NCI-H1436 (cell line): ENCODE results near the gene MUSTN1.

Experiments used
- DNase-seq: peaks from one replicate; lab custom pipeline; 2025; lab: John Stamatoyannopoulos, UW

Gene MUSTN1

DNA sequence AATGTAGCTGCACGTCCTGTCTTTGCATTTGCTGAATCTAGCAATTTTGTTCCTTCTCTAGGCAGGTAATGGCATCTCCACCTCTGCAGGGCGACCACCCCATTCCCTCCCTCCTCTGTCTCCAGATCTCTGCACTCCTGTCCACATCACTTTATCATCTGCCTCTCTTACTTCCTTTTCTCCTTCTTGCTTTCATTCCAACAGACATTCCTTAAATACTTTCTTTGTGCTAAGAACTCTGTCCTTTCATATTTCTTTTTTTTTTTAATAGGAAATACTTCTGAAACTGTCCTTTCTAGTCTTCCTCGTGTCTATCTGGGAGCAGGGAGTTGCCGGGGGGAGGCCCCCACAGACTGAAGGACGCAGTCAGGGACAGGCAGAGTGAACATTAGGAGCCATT, 33.0 kb downstream of the MUSTN1 start:
- no peak for DNase-seq

DNA sequence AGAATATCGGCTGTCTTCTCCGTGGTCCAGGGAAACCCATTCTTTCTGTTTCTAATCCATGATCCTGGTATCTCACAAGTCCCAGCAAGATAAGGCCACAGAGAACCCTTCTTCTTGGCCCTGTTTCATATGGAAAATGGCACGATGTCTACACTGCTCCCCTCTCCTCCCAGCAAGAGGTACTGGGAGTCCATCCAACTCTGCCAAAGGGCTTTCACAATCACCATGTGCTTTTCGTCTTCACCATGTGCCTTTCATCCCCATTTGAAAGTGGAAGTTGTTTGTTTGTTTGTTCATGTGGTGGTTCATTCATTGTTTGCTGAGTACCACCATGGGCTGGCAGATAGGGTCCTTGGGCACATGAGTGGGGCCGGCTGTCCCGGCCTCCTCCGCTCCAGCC, 34.7 kb downstream of the MUSTN1 start:
- no peak for DNase-seq

DNA sequence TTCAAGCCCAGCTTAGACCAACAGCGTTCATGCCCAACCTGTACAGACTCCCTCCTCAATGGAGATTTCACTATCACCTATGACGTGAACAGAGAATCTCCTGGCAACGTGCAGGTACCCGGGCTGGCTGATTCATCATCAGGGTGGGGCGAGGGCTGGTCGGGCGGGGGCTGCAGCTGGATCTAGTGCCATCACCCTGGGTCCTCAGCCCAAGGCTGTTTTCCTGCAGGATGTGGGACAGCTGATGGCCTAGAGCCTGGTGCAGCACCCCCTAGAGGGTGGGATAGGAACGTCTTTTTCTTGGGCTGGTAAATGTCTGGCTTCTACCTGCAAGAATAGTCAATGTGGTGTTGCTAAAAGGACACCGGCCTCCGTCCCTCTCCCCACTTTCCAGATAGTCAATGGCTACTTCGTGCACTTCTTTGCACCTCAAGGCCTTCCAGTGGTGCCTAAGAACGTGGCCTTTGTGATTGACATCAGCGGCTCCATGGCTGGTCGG, 35.8 kb downstream of the MUSTN1 start:
- no peak for DNase-seq

DNA sequence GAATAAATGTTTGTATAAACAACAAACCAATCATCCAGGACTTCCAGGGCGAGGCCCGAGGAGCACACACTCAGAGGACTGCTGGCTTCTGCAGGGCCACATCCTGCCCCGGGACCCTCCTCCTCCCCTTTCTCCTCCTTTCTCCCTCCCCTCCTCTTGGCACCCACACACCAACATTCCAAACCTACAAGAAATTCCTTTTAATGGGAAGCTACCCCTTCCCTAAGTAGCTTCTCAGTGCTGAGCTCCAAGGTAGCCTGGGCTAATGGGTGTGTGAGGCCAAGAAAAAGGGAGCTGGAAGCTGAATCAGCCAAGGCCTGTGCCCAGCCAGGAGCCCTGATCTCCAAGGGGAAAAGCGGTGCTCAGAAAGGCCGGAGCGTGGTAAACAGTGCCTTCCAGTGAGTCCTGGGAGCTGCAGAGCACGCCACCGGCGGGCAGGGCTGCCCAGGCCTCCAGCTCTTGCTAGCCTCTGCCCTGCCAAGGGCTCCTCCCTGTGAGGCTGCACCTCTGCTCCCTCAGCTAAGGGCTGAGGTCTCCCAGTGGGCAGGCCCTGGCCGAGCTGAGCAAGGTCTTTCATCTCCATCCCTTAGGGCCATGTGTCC, 36.3 kb downstream of the MUSTN1 start:
- DNase-seq, result no peak

DNA sequence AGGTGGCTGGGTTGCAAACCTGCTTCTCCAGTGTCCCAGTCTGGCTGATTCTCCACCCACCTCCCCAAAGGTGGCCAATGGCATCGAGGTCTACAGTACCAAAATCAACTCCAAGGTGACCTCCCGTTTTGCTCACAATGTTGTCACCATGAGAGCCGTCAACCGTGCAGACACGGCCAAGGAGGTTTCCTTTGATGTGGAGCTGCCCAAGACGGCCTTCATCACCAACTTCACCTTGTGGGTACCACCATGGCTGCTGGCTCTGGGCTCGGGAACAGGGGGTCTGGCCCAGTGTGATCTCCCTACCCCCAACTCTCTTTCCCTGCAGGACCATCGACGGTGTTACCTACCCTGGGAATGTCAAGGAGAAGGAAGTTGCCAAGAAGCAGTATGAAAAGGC, 38.4 kb downstream of the MUSTN1 start:
- DNase-seq, result no peak

DNA sequence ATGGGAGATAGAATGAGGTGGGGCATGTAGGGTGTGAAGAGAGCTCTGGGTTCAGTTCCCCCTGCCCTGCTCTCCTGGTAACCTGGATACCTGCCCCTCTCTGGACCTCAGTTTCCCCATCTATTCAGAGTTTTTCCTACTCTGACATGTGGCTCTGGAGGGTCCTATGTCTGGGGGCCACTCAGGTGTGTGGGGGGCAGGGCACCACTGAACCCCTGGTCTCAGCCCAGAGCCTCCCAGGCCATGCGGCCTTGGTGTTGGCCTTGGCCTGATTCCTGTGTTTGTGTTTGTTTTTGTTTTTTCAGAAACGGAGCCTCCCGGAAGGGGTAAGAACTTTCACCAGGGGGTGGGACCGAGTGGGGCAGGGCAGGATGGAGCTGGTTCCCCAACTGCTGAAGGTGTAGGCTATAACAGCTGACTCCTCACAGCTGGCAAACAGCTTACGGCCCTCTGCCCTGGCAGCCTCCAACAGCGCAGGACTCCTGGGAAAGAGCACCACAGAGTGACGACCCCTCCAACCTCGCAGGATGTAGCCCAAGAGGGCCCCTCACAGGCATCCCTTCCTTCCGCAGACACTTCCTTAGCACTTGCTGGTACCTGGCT, 39.4 kb downstream of the MUSTN1 start:
- no peak for DNase-seq

DNA sequence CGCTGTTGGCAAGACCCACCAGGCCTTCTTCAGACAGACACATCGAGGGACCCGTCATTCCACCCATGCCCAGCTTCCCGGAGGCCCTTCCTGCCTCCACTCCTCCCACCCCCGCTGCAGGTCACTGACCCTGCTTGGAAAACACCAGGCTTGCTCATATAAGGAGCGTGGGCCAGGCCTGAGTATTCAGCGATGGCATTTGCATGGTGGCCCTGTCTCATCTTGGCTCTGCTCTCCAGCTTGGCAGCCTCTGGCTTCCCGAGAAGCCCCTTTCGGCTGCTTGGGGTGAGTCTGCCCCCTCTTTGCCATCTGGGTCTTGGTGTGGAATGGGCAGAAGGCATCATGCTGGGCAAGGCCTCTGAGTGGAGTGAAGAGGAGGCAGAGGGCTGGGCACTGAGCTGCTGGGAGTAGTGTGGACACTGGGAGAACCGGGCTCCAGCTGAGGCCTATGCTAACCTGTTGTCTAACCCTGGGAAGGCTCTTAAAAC, 40.2 kb downstream of the MUSTN1 start, which contains the start of gene ITIH3:
ITIH3 (plus strand) TSS at position 185 of the 488 bp plus-strand sequence; CDS start at position 193, 8 bp downstream.
- no peak for DNase-seq

DNA sequence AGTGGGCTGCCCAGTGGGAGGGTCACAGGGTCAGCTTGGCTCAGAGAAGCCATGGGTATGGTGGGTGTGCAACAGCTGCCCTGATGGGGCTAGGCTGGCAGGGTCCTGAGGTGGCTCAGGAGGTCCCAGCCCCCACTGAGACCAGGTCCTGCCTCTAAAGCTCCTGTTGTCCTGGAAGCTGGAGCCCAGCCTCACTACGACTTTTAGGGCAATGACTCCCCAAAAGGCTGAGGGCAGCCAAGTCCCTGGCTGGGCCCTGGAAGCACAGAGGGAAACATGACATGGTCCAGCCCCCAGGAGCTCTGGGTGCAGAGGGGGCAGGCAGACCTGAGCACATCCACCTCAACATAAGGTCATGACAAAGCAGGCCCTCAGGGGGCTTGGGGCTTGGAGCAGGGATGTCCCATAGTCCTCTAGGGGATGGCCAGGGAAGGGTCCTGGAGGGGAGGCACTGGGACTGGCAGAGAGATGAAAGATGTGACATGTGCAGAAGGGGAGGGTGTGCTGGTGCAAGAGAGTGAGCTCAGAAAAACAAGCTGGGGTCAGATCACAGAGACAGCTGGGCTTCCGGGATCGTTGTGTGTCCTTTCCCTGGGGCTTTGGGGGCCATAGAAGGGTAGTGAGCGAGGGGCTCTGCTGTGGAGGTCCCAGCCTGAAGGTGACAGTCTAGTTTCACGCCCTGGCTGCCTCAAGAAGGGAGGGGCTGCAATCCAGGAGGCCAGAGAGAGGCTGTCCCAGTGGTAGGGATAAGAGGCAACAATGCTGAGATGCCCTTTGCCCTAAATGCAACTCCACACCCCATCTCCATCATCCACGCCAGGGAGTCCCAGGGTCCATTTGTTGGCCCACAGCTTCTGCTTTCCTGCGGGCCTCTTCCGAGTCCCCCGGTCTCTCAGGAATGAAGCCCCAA, 40.9 kb downstream of the MUSTN1 start:
- no peak for DNase-seq

DNA sequence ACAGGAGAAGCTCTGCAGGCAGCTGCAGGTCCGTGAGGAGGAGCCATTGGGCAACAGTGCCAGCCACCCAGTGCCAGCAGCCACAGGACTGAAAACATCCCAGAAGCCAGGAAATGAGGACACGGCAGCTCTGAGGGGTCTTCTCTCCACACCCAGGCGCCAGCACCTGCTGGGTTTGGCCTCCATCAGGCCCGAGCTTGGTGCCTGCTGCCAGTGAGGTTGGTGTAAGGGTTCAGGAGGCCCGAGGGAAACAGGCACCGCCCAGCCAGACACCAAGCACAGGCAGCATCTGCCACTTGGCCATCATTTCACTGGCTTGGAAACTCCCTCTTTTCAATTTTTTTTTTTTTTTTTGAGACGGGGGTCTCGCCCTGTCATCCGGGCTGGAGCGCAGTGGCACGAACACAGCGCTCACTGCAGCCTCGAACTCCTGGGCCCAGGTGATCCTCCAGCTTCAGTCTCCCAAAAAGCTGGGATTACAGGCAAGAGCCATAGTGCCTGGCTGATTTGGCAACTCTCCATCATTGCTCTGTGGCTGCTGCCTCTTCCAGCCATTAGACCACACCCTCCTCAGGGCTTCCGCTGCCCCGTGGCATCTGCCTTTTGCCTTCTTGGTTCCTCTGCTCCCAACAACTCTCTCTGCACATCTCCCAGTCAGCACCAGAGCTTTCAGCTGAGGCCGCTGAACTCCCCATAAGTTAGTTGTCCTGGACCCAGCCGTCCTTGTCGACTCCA, 41.7 kb downstream of the MUSTN1 start:
- DNase-seq, result no peak

DNA sequence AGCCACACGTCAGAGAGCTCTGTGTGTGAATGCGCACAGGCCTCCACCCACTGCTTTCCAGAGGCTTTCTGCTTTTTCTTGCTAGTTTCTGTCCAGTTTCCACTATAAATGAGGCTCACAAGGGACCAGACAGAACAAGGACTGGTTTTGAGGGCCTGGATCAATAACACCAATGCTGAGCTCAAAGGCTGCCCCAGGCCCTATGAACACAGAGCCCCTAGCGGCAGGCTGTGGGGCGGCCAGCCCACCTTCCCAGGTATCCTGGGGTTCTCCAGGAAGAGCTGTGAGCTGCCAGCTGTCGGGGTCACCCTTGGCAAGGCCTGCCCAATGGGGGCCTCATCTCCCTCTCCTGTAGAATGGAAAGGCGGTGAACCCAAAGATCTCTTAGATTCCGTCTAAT, 42.4 kb downstream of the MUSTN1 start:
- no peak for DNase-seq

DNA sequence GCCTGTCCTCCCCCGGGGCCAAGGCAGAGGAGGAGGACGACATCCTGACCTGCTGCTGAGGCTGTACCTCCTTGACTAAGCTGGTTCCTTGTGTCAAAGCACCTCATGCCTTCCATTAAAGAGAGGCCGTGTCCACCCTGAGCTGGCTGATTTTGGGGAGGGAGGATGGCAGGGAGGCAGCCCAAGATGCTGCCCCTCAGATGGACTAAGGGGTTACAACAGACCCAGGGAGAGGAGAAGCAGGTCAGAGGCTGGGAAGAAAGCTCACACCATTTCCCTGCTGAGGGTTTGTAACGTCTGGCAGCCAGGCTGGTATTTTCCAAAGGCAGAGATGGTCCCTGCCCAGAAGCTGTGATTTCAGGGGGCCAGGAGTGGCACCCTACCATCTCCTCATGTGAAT, 42.9 kb downstream of the MUSTN1 start:
- no peak for DNase-seq

DNA sequence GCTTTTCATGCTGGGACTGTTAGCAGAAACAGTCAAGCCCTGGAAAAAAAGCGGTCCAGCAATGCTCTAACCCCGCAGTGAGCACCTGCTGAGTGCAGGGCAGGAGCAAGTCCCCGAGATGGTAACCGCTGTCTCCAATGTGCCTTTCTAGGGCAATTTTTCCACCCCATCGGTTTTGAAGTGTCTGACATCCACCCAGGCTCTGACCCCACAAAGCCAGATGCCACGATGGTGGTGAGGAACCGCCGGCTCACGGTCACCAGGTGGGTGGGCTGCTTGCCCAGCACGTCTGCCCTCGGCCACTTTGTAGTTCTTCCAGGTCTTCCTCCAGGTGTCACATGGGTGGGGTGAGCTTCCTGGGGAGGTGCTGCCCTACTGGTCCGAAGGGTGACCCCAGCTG, 43.5 kb downstream of the MUSTN1 start:
- no peak for DNase-seq

DNA sequence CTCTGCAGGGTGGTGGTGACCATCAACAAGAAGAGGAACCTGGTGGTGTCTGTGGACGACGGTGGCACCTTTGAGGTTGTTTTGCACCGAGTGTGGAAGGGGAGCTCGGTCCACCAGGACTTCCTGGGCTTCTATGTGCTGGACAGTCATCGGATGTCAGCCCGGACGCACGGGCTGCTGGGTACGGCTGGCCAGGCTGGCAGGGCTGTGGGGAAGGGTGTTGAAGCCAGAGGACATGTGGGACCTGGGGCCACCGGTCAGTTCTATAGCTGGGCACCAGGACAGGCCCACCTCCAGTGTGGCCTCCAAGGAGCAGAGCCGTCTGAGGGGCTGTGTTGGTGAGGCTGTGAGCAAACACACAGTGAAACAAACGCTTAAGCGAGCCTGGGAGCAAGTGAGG, 44.1 kb downstream of the MUSTN1 start:
- DNase-seq, result no peak

DNA sequence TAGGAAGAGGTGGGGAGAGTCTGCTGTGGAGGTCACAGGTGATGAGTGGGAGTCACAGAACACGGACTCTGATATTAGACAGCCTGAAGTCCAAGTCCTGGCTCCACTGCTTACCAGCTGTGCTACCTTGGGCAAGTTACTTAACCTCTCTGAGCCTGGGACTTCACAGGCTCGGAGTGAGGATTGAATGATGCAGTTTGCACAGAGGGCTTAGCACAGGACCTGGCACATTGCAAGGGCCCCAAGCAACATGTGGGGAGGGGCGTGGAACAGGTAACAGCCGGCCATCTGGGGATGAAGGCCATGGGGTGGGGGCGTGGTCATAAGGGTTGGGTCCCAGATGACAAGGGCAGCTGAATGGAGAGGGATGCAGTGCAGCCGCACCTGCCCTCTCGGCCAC, 44.5 kb downstream of the MUSTN1 start:
- DNase-seq, result no peak

DNA sequence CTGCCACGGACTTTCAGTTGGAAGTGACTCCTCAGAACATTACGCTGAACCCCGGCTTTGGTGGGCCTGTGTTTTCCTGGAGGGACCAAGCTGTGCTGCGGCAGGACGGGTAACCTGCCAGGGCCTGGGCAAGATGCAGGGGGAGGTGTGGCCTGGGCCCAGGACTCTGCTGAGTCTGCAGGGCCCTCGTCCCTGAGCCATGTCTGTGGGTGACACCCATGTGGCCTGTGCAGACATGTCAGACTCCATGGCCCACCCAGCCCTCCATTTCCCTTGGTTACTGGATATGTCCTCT, 45.1 kb downstream of the MUSTN1 start:
- no peak for DNase-seq

DNA sequence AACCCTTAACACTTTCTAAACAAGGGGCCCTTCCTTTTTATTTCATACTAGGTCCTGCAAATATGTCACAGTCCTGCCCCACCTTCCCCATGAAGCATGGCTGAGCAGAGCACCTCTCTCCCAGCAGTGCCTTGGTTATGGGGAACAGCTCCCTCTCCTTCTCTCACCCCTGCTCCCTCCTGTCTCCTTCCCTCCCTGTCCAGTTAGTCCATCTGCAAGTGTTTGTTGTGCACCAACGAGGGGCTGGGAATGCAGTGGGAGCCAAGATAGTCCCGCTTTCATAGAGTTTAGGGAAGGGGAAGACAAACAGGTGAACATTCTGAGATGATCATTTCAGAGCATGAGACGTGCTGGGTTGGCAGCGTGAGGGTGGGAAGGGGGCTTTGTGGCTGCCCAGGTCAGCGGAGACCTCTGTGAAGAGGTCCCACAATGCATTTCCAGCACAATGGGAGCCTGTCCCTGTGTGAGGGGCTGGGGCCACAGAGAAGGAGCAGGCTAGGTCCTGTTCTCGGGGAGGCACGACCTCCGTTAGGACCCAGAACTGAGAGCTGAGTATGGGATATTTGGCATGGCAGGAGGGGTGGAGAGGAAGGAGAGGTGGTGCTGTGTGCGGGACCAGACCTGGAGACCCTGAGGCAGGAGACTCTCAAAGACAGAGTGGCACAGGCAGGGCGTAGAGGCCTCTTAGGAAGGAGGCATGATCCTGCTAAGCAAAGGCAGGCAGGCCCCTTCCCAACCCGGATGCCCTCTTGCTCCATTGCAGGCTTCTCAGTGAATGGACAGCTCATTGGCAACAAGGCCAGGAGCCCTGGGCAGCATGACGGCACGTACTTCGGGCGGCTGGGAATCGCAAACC, 45.7 kb downstream of the MUSTN1 start:
- DNase-seq, result no peak

DNA sequence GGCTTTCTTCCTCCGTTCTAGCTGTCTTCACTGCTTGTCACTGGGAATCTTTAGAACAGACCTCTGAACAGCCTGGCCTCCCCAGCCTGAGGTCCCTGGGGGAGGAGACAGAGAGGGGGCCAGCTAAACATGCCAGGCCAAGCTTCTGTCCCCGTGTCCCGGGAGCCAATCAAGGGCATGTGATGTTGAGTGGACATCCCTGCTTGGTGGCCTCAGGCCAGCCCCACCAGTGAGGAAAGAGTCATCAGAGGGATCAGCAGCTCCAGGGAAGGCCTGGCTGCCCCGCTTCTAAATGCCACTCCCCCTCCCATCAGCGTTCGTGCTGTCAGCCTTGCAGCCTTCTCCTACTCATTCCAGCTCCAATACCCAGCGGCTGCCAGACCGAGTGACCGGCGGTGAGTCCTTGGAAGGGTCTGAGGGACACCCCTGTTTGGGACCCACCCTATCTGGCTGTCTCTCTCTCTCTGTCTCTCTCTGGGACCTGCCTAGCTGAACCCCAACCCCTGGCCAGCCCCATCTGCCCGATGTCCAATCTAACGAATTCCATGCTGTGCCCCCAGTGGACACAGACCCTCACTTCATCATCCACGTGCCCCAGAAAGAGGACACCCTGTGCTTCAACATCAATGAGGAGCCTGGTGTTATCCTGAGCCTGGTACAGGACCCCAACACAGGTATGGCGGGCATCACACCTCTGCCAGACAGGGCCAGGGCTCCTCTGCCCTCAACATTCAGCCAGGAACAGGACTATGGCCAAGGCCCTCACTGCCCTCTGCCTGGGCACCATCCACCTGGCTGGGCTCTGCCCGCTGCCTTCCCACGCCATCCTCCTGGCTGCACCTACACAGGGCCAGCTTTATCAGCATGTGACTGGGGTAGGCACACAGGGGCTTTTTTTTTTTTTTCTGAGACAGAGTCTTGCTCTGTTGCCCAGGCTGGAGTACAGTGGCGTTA, 46.9 kb downstream of the MUSTN1 start:
- no peak for DNase-seq

DNA sequence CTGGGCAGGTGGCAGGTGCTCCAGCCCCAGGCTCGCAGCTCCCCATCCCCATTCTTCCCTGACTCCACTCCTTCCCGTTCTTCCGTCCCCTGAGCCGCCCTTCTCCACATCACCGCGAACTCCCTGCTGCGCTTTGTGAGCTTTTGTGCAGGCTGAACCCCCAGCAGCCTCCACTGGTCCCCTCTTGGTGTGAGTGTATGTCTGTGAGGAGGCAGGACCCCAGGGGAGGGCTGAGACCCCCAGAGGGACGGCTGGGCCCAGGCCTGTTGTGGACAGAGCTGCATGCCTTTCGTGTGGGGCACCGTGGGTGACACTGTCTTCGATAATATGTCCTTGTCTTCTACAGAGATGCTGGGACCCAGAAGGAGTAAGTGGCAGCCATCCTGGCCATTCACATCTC, 47.6 kb downstream of the MUSTN1 start:
- DNase-seq, result no peak

DNA sequence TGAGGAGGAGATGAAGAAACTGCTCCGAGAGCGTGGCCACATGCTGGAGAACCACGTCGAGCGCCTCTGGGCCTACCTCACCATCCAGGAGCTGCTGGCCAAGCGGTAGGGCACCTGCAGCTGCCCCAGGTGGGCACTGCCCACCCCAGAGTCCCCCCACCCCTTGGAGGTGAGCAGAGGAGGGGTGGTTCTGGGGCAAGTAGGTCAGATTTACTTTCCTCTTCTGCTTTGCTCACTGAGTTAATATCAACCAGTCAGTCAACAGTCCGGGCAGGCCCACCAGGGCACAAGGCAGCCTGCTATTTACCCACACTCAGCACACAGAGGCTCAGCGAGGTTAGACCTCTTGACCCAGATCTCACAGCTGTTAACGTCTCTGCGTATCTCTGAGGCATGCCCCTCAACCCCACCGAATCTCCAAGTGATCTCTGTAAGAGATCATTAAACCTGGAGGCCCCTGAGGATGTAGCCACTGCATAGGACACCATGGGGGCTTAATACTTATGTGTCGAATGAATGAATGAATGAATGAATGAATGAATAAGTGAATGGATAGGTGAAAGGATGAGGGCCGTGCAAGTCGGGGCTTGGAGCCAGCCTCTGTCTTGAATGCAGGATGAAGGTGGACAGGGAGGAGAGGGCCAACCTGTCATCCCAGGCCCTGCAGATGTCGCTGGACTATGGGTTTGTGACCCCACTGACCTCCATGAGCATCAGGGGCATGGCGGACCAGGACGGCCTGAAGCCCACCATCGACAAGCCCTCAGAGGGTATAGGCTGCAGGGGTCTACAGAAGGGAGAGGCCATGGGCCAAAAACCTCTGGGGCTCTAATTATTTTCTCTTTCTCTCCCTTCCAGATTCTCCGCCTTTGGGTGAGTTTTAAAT, 48.2 kb downstream of the MUSTN1 start:
- no peak for DNase-seq
